Measurements from ENCODE around the gene GMCL2.

DNA sequence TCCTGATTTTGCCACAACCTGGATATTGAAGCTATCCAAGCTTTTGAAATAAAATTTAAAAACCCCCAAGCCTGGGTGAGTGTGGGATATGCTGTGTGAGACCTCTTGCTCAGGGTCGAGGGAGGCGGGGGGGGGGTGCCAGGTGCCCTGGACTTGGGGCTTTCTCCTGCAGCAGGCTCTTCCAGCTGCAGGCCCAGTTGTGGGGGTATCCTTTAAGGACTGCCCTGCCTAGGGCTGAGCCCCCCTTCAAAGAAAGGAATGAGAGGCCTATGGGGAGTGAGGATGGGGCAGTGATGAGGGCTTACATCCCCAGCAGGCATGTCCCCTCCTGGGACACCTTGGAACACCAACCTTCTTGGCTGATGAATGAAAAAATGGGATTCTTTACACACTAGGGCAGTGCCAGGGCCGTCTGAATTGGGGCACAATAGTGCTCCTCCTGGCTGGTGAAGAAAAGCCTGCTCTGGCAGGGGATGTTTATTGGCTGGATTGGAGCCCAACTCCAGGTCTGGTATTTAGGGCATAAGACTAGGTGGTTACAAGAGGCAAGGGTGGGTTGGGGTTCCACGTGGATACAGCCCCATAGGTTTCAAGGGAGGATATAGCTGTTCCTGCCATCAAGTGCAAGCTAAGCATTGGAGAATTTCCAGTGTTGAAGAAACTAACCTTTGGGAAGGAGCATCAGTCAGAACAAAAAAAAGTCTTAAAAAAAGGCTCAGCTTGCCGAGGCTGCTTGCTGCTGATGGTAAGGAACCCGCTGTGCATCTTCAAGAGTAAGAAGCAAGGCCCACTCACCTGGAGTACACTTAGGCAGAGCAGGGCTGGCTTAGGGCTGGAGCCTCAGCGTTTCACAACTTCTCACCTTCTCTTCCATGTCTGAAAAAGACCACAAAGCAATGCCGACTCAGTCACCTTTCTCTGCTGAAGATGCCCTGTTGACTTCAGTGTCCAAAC lies 24.2 kb upstream of the GMCL2 start:
- TF ChIP-seq, protein P1, sequence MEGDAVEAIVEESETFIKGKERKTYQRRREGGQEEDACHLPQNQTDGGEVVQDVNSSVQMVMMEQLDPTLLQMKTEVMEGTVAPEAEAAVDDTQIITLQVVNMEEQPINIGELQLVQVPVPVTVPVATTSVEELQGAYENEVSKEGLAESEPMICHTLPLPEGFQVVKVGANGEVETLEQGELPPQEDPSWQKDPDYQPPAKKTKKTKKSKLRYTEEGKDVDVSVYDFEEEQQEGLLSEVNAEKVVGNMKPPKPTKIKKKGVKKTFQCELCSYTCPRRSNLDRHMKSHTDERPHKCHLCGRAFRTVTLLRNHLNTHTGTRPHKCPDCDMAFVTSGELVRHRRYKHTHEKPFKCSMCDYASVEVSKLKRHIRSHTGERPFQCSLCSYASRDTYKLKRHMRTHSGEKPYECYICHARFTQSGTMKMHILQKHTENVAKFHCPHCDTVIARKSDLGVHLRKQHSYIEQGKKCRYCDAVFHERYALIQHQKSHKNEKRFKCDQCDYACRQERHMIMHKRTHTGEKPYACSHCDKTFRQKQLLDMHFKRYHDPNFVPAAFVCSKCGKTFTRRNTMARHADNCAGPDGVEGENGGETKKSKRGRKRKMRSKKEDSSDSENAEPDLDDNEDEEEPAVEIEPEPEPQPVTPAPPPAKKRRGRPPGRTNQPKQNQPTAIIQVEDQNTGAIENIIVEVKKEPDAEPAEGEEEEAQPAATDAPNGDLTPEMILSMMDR (conservative IDR thresholded peaks at IDR 0.05; ENCODE audit: low read depth in 2 of 2) = no peak
- TF ChIP-seq EZH2 (IDR thresholded peaks at IDR 0.05; ENCODE audit: low read depth, unreplicated experiment) = no peak
- TF ChIP-seq, protein P2, sequence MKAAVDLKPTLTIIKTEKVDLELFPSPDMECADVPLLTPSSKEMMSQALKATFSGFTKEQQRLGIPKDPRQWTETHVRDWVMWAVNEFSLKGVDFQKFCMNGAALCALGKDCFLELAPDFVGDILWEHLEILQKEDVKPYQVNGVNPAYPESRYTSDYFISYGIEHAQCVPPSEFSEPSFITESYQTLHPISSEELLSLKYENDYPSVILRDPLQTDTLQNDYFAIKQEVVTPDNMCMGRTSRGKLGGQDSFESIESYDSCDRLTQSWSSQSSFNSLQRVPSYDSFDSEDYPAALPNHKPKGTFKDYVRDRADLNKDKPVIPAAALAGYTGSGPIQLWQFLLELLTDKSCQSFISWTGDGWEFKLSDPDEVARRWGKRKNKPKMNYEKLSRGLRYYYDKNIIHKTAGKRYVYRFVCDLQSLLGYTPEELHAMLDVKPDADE (IDR thresholded peaks at IDR 0.05) = no peak
- no peak; the same call in none of the 2 replicates for TF ChIP-seq POLR2AphosphoS5 (IDR thresholded peaks at IDR 0.05; ENCODE audit: low read depth)
- TF ChIP-seq EZH2phosphoT487 (IDR thresholded peaks at IDR 0.05; ENCODE audit: unreplicated experiment) = no peak
- TF ChIP-seq CREB1 (CRISPR knock-in tag; IDR thresholded peaks at IDR 0.05; ENCODE audit: low read depth) = no peak
- no peak for TF ChIP-seq ZNF114 (CRISPR knock-in tag; IDR thresholded peaks at IDR 0.05)
- no peak for TF ChIP-seq STAT1 (IDR thresholded peaks at IDR 0.05; ENCODE audit: unreplicated experiment)

Data from GM23338 (cell line).